ENCODE measurements around the gene MCHR1. TPM values are rescaled to one million over a fixed set of nuclear protein-coding genes. Genes with fewer than 3 reads are reported as not detected.
A peak's percentile ranks its signal among the peaks of the same experiment; 100 is the strongest.

MCHR1 gene
- total RNA-seq, 1 experiment from 2014 or later, result not detected

DNA sequence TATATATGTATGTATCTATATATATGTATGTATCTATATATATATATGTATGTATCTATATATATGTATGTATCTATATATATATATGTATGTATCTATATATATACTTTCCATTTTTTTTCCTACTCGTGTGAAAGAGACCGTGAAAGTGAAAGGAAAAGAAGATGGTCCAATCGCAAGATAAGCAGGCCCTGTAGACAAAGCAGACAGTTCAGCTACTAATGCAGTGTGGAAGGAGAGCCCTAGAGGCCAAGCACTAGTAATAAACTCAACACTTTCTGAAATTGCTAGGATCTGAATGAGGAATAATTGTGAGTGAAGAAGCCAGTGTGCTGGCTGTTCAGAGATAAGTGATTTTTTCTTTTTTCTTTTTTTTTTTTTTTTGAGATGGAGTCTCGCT is 47.2 kb downstream of the MCHR1 start:
- no peak for DNase-seq (ENCODE audit: low spot score)

DNA sequence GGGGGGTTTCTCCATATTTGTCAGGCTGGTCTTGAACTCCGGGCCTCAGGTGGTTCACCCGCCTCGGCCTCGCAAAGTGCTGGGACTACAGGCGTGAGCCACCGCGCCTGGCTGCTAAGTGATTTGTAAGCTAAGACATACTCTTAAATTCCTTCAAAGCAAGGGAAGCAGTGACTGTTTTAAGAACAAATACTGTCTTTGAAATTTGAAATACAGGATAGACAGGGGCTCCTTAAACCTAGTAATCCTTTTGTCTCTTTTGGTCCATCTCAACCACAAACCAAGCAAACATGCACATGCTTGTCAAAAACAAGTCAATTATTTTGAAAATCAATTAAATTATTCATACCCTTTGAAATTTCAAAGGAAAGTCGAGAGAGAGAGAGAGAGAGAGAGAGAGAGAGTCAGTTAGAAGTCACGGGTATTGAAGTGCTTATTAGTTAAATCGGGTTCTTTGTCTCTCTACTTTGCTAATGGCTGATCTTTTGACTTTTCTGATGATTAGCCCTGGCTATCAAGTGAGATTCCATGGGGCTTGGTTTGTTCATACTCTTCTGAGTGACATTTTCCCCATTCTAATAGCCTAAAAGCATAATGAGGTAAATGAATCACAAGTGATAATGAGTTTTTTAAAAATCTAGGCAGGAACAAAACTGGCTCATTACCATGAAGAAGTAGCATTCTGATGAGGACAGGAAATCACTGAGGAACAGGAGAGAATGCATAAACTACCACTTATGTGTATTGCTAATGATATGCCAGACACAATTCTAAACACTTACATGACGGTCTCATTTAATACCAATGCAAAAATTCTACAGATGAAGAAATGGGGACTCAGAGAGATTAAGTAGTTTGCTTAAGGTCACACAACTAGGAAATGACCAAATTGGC is 48.0 kb downstream of the MCHR1 start:
- DNase-seq (ENCODE audit: low spot score), result no peak

DNA sequence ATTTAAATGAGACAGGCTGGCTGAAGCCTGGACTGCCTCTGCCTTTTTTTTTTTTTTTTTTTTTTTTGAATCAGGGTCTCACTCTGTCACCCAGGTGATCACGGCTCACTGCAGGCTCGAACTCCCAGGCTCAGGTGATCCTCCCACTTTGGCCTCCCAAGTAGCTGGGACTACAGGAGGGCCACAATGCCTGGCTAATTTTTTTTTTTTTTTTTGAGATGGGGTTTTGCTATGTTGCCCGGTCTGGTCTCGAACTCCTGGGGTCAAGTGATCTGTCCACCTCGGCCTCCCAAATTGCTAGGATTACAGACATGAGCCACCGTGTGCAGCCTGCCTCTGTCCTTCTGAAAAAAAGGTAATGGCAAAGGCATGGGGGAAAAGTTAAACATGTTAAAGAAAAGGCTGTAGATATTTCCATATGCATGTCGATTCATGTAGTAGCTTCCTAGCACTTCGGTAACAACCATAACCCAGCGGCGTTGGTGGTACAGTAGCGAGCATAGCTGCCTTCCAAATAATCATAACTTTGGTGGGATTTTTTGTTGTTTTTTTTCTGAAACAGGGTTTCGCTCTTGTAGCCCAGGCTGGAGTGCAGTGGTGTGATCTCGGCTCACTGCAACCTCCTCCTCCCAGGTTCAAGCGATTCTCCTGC is 48.8 kb downstream of the MCHR1 start:
- DNase-seq (ENCODE audit: low spot score), result no peak

DNA sequence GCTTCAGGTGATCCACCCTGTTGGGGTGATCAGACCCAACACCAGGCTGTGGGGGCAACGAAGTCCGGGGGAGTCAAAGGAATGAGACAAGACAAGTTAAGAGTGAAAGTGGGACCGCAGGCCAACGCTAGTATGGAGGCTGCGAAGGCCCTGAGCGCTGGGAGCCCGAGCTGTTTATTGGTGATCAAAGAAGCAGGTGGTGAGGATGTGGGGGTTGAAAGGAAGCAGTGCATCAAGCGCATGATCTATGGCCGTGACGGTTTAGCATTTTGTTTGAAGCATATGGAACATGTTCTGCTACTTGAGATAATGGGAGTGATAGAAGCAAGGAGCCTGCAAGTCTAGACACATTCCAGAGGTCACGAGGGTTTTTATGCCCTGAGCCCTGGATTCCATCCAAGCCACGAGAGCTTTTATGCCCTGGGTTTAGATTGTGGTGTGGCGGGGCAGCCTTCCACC is 49.5 kb downstream of the MCHR1 start:
- DNase-seq (ENCODE audit: low spot score), result peak; percentile 25

DNA sequence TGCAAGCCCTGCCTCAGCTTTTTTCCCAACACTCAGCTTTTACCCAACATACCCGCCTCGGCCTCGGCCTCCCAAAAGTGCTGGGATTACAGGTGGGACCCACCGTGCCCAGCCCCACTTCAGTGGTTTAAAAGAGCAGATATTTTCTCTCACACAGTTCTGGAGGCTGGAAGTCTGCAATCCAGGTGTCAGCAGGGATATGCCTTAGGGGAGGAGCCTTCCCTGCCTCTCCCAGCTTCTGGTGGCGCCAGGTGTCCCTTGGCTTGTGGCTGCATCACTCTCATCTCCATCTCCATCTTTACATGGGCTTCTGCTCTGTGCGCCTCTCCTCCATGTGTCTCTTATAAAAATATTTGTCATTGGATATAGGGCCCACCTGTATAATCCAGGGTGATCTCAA is 50.0 kb downstream of the MCHR1 start:
- DNase-seq (ENCODE audit: low spot score), result no peak

Other genes starting within 250 kb of the MCHR1 start
- gene MRTFA, start 42.8 kb upstream of the MCHR1 start, total RNA-seq (2014; rRNA removed; shearing (Covaris generic)), result 13.6 and 20.5 TPM in 2 replicates
- 46.1 and 47.3 TPM in 2 replicates for gene SLC25A17, start 139.9 kb downstream of the MCHR1 start, total RNA-seq (2014; rRNA removed; shearing (Covaris generic))
- 145 and 175 TPM in 2 replicates for gene ST13, start 177.2 kb downstream of the MCHR1 start, total RNA-seq (2014; rRNA removed; shearing (Covaris generic))
- 7.9 and 16.7 TPM in 2 replicates for gene XPNPEP3, start 177.7 kb downstream of the MCHR1 start, total RNA-seq (2014; rRNA removed; shearing (Covaris generic))
- not detected in 2 replicates for gene DNAJB7, start 182.6 kb downstream of the MCHR1 start, total RNA-seq (2014; rRNA removed; shearing (Covaris generic))

Data from H4 (cell line).